ENCODE data around the gene ING3.
A peak's percentile ranks its signal among the peaks of the same experiment; 100 is the strongest.

Gene ING3

DNA sequence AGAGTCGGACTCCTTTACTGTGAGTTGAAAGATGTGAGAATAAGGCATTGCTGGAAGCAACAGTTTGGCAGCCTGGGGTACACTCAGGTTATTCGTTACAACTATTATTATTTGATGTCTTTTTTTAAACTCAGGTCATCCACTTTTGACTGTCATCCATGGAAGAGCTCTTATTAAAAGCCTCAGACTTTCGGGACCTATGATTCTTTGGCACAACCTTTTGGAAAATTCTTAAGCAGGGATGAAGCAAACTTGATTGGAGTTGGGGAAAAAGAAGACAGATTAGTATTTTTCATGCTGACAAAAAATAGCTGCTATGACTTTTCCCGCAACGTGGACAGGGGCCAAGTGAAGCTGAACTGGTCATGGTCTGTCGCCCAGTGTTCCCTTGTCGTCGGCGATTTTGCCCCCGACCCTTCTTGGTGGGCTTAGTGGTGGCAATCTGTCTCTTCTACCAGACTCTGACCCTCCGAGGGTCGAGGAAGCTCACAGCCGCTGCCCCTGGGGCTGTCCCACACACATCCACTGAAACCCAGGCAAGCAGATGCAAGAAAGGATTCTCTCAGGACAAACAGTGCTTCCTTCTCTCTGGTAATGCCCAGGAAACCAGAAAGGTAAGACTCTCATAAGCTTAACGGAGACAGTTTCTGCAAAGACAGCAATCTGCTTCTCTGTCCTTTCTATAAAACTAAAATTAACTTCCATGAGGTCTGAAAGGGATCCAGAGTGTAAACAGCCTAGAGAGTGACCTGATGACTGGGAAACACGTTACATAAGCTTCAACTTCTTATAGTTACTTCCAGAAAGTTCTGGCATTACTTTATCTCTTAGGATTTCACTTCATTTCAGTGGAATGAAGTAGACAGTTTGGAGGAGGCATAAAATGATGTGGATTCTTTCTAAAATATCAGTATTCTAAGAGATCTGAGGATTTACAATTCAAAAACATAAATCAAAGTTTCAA, 39.0 kb downstream of the ING3 start:
- DNase-seq = no peak

DNA sequence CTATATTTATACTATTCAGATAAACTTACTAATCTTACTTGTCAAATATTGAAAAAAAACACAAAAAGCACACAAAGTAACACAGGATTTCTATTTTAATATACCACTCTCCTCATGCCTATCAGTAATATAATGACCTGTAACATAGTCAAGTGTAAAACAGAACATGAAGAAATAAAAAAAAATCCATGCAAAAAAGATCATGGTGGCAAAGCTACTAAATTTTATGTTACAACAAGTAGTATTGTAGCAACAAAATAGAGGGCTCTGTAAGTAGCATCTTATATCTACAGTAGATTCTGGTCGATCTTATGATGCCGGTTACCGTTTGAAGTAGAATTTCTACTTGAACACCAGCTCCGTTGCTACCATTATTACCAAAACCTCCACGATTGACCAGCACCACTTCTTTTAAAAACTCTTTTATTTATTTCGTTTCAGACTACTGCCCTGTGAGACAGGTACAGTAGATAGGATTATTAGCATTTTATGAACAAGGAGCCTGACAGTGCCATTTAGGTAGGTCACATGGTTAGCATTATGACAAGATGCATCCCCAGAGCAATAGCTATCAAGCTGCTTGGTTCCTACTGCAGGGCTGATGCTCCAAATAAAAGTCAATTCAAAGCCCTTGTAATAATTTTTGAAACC, 40.0 kb downstream of the ING3 start:
- no peak for DNase-seq

DNA sequence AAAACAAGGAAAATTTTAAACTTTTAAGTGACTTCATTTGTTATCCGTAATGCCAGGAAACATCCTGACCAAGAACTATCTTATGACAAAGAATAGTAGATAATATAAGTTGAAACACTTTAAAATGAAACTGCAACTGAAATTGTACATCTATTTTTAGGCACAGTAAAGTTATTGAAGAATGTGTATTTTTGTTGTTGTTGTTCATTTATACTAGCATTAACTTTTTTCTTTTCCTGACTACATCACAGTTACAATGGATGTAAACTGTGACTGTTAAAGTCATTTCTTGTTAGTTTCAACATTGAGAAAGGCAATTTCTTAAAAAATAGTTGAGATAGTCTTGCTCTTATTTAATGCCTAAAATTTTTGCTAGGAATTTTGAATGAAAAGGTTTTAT, 40.6 kb downstream of the ING3 start:
- no peak for DNase-seq

DNA sequence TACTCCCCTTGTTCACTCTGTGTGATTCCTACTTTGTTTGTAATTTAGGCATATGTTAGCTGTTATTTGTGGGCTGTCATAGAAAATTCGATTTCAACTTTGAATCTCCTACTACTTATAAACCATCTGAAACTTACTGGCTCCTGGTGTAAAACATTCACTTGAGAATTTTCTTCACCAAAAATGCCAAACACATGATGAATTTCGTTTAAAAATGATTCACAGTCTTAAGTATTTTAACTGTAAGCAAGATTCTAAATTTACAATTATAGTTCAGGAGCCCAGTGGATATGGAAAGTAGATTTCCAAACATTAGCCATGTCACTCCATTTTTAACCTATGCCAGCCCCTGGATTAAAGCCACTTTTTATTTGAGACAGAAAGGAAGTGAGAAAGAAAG, 41.0 kb downstream of the ING3 start:
- no peak for DNase-seq

DNA sequence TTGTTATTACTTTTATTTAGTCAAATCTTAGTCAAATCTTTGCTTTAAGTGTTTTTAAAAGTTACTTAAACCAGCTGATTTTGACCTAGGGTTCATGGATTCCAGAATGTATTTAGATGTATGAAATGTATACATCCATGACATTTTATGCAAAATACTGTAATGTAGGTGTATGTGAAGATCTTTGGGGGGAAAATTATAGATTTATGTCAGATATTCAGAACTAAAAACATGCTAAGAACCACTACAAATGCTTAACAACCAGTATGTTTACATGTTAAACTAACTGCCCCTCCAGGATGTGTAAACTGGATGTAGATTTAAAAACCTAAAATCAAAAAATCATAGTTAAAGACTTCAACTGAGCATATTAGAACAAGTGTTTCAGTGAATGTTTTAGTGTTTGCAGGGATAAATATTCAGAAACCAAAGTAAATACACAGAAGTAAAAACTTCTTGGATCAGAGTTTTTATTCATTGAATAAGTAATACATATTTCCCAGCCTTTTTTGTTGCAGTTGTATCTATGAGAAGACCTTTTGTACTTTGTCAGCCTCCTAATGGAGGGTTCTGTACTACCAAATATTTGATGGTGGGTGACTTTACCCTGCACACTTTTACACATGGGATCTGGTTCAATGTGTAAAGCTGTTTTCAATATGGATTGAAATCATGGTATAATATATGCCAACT, 41.8 kb downstream of the ING3 start:
- DNase-seq = no peak

DNA sequence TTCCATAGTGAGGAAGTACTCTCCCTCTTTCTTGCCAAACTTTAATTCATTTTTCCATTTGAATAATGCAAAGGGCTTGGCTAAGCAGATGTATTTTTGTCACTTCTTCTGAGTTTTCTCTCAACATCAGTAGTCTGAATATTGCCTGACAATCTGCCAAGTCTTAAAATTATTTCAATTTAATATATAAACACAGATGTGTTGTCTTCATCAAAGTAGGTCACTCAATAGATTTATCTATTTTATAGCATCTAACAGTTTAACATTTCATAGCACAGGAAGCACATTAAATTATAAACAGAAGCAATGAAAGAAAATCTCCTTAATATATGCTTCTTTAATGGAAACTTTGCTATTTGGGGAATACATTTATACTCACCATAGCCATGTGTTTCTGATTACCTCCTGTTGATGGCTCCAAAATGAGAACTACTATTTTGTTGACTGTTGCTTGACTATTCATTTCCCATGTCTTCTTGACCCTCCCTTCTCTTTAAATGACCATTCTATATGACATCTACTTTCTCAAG, 42.5 kb downstream of the ING3 start:
- no peak for DNase-seq

DNA sequence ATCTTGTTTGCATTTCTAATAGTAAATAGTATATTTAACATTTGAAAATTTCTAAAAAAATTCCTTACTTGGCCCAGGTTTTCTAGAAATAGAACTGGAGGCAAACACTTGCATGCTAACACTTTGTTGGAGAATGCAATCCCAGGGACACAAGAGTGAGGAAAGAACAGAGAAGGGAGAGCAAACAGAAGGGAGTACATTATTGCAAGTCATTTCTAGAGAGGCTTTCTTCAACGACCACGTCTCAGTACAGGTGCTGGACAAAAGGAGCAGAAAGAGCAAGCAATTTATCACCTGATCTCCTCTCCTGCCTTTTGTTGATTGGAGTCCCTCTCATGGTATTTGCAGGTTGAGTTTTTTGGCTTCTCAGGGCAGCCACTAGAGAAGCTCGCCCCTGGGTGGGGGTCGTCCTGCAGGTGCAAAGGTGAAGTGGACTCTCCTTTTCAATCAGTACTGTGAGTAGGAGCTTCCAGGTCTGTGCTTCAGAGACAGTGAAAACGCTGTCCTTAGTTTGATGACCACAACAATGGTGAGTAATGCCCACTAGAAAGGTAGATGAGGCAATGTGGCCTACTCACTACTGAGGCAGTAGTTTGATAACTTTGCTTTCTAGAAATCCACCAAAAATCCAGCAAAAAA, 43.1 kb downstream of the ING3 start:
- DNase-seq = no peak

DNA sequence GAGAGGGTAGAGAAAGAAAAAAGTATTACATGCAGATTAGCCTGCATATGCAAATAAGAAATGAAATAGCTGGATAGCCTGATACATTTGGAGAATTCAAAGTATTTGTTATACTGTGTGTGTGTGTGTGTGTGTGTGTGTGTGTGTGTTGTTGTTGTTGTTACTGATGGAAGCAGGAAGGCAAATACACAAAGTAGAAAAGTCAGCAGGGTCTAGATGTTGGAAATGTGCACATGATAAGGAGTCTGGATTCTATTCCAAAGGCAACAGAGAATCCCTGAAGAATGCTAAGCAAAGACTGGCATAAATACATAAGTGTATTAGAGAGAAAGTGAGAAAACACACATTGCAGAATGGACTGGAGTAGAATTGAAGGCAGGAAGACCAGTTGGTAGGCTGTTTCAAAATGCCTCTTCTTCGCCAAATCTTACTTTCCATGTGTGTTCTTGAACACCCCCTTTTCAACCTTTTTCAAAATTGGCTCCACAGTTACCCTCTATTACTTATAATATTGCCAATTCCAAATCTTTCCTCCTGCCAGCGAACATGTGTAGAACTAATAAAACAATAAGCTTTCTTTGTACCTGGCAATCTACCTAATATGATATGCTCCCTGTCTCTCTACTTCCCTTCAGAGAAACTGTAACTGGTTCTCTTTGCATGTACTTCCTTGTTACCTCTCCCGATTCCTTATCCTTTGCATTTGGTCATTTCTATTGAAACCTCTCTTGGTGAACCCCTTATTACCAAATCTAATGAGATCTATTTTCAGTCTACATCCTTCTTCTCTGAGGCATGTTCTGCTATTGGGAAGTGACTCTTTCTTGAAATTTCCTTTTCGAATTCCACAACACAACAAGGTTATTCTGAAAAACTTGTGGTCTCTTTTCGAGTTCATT, 44.2 kb downstream of the ING3 start:
- DNase-seq = no peak

DNA sequence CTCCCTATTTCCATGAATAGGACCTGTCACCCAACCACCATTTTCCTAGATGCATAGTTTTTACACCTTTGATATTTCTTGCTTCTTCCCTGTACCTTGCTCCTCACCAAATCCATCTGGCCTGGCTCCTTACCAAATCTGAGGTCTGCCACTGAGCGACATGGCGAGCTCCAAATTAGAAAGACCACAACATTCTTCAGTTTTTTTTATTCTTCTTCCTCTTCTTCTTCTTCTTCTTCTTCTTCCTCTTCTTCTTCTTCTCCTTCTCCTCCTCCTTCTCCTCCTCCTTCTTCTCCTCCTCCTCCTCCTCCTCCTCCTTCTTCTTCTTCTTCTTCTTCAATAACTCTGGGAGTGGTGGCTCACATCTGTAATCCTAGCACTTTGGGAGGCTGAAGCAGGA, 45.1 kb downstream of the ING3 start:
- DNase-seq = peak in 1 of 2 donors; percentile 25

DNA sequence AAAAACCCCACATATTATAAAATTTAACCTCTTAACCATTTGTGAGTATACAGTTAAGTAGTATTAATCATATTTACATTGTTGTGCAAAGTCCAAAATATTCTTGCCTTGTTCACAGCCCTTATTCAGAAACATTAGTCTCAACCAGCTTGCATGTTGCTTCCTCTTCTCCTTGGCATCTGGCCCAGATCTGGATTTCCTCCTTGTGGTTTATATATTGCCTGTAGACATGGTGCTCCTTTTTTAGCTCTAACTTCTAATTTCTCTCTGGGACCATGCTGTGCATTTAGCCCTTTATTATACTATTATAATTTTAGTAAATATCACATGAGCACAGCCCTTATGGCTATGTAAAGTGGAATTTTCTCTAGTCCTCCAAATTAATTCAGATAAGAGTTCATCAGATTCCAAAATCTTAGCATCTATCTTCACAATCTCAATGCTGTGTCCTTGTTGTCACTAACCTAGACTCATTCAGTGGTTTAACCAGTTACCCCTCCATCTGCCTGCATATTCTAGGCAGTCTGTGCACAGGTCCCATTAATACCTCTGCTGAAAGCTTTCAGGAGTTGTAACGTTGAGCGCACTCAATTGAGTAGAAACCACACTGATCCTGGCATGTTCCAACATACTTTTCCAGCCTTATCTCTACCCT, 45.9 kb downstream of the ING3 start:
- DNase-seq = peak; percentile 9 to 99

DNA sequence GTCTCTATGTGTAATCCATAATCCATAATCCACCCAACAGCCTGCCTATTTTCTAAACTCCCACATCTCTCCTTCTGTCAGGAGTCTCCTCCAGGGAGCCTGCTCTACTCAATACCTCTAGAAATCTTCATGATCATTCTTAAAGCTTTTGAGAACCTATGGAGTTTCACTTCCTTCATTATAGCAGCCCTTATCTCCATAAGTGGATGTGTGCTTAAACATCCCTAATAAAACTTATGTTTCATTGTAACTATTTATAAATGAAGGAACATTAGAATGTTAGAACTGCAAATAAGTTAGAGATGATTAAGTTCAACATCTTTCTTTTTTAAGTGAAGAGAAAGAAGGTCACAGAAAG, 46.4 kb downstream of the ING3 start:
- no peak for DNase-seq

DNA sequence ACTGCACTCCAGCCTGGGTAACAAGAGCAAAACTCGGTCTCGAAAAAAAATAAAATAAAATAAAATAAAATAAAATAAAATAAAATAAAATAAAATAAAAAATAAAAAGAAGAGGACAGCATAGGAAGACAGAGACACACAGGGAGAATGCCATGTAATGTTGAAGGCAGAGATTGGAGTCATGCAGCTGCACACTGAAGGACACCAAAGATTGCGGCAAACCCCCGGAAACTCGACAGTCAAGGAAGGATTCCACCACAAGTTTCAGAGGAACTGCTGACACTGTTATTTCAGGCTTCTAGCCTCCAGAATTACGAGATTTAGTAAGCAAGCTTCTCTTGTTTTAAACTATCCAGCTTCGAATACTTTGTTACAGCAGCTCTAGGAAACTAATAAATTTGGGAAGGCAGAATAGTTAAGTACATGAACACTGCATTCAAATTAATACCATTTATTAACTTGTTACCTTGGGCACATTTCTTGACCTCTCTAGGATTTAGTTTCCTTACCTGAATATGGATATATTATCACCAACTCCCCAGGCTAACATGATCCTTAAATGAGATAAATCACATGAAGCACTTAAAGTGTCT, 47.4 kb downstream of the ING3 start:
- no peak for DNase-seq

DNA sequence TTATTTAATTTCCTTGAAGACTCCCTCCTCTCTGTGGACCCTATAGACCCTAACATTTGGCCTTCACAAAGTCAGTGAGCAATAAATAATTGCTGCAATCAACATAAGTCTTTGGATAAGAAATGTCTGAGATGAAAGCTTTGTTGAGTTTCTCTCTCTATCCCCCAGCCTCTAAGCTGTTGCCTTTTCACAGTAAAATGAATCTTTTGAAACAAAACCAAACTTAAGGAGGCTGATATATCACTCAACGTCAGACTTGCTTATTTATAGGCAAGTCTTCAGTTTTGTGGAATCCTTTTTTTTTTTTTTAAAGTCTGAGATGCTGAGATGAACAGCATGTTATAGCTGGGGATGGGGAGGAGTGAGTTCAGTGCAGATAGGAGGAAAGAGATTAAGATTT, 47.9 kb downstream of the ING3 start:
- DNase-seq = no peak

DNA sequence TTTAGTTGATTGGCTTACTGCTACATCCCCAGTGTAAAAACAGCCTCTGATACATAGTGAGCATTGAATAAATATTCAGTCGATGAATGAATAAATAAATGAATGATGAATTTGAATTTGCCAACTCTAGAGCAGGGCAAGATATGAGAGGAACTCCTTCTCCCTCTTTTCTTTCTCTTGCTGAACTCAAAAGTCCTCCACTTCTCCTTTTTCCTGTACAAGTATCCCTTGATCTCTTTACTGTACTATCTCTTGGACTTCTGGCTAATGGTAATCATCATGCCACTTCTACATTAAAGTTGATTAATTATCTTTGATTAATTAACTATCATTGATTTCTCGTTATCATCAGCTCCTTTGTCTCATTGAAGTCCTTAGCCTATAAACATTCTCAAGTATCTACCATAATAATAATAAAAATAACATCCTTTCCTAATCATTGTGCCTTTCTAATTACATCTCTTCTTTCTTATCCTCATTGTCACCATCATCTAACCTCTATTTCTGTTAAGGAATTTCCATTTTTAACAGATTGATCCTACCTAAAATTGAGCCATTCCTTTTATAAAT, 48.5 kb downstream of the ING3 start:
- DNase-seq = no peak

DNA sequence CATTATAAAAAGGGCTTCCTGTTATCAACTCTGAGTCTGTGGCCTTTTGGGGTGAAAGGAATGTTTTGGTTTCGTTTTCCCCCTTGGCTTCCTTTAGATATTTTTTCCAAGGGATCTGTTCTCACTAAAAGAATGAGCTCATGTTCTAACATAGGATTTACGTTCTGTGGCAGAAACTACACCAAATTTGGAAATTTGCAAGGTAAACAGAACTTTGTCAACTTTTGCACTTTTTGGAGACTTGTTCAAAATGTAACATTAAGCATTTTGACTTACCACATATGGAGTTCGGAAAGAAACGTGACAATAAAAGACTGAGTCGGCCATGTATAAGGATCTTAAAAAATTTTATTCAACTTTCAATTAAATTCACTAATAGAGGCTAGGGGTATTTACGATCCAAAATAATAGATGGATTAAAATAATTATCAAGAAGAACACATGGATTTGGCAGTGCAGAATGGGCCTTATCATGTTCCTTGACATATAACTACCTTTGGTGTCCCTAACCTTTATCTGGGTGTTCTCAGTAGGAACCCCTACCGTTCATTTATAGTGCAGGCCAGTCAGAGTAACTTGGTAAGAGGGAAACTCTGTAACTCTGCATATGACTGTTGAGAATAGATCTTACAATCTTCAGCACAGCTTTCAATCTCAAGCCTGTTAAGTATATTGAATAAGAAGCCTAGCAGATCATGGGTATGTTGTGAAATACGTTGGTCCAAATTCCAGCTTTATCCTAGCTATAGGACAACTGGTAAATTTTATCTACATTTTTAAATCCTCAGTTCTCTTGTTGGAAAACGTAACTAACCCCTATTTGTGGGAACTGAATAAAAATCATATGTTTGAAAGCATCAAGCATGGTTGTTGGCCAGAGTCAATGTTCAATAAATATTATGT, 49.8 kb downstream of the ING3 start:
- peak in 1 of 2 donors; percentile 63 for DNase-seq

DNA sequence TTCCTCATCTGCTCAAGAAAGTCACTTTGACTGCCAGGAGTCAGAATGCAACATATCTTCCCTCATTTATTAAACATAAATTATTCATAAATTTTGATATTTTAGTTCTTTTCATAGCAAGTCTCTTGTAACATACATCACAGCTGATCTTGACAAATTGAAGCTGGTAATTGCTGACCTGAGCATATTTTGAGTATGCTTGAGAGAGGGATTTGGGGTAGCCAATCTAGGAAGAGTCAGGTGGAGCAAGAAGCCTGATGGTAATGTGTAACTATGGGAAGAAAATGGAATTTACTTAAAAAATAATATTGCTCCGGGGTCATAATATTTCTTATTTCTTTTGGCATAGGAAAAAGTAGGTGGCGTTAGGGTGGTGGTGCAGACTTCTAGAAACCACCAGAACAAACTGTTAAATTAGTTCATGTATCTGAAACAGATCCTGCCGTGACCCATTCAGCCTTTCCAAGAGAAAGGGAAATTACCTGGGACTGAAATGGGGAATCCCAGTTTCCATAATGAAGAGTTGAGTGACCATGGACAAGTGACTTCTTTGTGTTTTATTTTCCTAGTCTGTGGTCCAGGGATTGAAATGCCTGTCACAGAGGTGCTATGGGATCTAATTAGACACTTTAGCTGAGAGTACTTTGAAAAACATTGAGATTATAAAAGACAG, 50.8 kb downstream of the ING3 start:
- DNase-seq = no peak

DNA sequence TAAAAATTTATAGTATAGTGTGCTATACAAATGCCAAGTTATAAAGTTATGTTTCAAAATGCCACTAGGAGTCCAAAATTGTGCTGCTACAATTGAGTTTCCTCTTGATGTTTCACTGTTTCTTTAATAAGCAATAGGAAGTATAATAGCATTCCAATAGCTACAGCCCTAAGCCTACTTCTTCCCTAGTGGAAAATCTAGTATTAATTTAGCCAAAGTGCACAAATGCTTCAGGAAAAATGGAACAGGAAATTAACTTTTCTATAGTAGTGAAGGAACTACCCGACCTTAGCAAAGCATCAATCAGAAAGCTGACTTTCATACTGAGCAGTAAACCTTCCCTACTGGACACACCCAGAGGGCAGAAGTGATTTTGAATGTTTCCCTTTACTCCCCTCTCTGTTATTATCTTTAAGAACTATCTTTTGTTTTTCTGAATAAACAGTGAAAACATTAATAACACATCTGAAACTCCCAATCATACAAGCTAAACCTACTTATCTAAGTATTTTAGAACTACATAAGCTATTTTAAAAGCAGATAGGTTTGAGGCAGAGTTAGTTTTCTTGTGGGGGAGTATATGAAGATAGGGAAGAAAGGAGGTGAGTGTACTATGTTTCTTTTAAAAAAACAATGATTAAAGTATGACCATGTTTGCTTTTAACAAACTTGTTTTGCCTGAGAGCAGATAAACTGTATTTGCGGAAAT, 51.6 kb downstream of the ING3 start:
- no peak for DNase-seq

DNA sequence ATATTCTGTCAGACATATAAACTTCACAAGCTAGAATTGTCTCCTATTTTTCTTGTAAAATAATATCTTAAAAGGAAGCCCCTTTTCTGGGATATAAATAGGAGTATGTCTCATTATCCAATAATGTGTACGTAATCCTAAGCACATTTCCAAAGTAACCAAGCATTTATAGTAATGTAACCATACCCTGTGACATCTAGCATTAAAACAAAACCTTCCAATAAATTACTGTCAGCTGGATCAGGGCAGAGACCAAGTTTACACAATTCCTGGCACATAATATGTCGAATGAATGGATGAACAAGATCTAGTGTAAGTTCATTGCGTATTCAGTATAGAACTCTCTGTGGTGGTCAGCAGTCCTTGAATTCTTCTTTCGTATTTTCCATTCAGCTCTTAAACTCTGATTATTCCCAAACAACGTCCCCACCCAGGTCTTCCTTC, 52.2 kb downstream of the ING3 start:
- DNase-seq = no peak

Data from bone marrow (tissue), 2 donors.